GM21447 (cell line): Measurements from ENCODE around the gene EDDM13.
A peak's percentile ranks its signal among the peaks of the same experiment; 100 is the strongest.
"Not testable (repeated sequence)": the region's sequence is repeated elsewhere in the genome, so short reads cannot be mapped to it uniquely, and the experiment has no call there.

Experiments
- ATAC-seq: cut with Tn5 transposase; IDR thresholded peaks from one replicate; pipeline ENCODE4 v1.9.1; 2021; ENCODE audit not compliant: unreplicated experiment

The EDDM13 gene

GRCh38 chr19:56294549-56294948 lies 22.0 kb downstream of the EDDM13 start:
- no peak for ATAC-seq

GRCh38 chr19:56295531-56296455 lies 23.2 kb downstream of the EDDM13 start:
- no peak for ATAC-seq

DNA sequence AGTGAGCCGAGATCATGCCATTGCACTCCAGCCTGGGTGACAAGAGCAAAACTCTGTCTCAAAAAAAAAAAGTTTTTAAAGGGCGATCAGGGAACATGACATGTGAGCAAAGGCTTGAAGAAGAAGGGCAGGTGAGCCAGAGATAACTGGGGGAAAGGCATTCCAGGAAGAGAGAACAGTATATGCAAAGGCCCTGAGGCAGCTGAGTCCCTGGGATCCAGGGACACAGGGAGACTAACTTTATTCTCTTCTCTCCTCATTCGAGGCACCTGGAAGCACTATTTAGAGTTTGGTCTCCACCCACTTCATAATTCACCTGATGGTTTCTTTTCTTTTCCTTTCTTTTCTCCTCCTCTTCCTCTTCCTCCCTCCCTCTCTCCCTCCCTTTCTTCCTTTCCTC lies 24.5 kb downstream of the EDDM13 start:
- ATAC-seq: no peak

DNA sequence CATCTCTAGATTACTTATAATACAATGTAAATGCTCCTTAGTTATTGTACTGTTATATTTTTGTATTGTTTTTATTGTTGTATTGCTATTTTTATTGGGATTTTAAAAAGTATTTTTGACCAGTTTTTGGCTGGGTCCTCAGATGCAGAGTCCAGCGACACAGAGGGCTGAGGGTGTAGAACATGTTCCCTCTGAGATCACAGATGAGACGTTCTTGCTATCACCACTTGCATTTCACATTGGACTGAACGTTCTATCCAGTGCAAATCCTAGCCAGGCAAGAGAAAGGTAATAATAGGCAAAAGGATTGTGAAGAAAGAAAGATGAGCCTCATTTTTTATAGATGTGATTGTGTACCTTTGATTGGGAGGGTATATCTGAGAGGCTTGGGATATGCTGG lies 27.1 kb downstream of the EDDM13 start:
- ATAC-seq: no peak

- no peak for ATAC-seq
Observed at GRCh38 chr19:56301155-56301554, 28.6 kb downstream of the EDDM13 start.

DNA sequence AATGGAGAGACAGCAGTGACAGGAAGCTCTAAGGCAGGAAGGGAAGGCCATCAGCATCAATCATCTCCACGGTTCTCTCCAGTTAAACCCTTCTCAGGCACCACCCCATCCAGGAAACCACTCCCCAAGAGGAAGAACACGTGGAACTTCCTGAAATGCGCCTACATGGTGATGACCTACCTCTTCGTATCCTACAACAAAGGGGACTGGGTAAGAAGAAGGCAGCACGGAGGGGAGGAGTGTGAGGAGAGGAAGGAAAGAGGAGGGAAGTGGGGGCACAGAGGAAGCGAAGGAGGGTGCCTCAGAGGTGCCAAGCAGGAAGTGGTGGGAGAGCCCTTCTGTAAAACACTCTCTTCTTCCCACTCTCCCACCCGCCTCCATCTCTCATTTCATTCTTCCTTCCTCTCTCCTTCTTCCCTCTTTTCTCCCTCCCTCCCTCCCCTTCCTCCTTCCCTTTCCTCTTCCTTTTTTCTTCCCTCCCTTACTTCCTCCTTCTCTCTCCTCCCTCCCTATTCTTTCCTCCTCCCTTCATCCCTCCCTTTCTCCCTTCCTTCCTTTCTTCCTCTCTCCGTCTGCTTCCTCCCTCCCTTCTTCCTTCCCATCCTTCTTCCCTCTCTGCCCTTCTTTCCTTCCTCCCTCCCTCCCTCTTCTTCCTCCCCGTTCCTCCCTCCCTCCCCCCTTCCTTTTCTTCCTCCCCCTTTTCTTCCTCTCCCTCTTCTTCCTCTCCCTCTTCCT lies 29.5 kb downstream of the EDDM13 start:
- no peak for ATAC-seq

GRCh38 chr19:56304243-56304642 lies 31.7 kb downstream of the EDDM13 start:
- no peak for ATAC-seq

GRCh38 chr19:56306016-56306415 lies 33.5 kb downstream of the EDDM13 start:
- no peak for ATAC-seq

- not testable (repeated sequence) for ATAC-seq
Observed at GRCh38 chr19:56307062-56307461, 34.5 kb downstream of the EDDM13 start.

- no peak for ATAC-seq
Observed at GRCh38 chr19:56308792-56309191, 36.2 kb downstream of the EDDM13 start.

DNA sequence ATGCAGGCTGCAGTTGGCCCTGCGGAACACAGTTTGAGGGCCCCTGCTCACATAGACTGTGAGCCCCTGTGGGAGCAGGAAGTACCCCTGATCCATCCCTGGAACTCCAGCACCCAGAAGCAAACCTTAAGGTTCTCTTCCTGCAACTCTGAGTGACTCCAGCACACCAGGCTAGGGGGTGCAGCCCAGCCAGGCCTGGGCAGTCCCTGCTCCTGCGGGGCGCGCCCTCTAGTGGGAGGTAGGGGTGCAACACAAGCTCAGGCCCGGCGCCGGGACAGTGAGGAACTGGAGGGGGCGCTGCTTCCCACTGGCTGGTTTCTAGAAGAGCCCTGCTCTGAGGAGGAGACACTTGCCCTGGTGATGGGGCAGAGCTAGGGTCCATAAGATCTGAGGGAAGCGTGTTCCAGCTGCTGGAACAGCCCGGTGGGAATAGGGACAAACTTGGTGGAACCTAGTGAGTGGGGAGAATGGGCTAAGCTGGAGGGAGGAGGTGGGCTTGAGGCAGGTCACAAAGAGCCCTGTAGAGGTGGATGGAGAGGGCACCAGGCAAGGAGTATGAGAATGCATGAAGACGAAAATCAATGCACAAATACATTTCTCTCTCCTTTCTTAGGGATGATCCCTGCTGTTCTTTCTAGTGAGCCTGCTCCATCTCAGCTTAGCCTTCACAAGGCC lies 37.1 kb downstream of the EDDM13 start:
- ATAC-seq: no peak

DNA sequence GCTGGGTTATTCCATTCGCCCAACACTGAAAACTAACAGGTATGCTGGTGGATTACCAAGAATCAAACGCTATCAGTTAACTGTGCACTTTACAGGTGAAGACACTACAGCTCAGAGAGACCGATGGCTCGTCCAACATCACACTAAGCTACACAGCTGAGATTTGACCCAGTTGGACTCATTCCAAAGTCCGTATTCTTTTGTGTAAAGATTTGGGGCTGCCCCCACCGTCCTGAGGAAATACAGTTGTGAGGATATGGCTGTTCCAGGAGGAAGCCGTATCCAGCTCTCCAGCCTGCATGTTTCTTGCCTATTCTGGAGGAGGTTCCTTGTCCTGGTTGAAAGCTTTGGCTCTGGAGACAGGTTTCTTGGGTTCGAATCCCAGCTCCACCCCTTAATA lies 37.9 kb downstream of the EDDM13 start:
- ATAC-seq: no peak

DNA sequence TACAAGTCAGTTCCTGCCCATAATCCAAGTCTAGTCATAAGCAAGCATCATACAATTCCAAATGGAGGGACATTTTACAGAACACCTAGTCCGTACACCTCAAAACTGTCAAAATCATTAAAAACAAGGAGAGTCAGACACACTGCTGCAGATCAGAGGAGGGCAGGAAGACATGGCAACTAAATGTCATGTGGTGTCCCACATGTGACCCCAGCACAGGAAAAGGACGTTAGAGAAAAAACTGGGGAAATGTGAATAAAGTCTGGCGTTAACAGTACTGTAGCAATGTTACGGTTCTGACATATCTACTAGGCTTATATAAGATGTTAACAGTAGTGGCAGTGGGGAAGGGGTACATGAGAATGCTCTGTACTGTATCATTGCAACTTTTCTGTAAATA lies 39.8 kb downstream of the EDDM13 start:
- no peak for ATAC-seq

DNA sequence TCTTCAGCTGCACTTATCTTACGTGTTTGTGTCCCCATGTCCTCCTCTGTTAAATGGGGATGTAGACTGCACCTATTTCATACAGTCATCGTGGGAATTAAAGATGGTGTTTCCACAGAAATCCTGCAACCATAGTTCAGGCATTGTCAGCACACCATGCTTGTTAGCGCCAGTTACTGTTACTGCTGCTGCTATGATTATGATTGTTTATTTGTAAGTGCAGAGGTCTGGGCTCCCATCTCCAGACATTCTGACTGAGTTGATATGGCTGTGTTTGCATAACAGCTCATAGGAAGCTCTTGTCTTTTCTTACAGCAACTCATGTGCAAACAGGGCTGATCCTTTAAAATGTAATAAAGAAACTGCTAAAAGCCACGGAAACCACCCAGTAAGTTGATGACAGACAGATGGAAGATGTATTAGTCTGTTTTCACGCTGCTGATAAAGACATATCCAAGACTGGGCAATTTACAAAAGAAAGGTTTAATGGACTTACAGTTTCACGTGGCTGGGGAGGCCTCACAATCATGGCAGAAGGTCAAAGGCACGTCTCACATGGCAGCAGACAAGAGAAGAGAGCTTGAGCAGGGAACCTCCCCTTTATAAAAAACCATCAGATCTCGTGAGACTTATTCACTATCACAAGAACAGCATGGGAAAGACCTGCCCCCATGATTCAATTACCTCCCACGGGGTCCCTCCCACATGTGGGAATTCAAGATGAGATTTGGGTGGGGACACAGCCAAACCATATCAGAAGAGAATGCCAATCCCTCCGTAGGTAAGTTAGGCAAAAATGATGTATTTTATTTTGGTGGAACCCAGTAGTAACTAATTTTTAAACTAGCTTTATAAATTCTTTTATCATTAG lies 40.5 kb downstream of the EDDM13 start:
- ATAC-seq: no peak

DNA sequence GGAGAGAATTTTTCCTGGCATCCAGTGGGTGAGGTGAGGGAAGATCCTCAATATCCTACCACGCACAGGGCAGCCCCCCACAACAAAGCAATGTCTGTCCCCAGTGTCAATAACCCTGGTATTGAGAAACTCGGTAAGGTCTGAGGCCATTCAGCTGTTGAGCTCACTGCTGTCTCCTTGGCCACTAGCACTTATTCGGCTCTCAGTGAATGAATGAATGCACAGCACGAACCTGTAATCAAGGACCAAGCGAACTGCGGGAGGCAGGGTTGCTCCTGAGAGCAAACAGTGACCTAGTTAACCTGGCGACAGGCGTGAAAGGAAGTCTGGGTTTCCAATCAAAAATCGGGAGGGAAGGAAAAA lies 41.5 kb downstream of the EDDM13 start:
- ATAC-seq: peak; percentile 6

DNA sequence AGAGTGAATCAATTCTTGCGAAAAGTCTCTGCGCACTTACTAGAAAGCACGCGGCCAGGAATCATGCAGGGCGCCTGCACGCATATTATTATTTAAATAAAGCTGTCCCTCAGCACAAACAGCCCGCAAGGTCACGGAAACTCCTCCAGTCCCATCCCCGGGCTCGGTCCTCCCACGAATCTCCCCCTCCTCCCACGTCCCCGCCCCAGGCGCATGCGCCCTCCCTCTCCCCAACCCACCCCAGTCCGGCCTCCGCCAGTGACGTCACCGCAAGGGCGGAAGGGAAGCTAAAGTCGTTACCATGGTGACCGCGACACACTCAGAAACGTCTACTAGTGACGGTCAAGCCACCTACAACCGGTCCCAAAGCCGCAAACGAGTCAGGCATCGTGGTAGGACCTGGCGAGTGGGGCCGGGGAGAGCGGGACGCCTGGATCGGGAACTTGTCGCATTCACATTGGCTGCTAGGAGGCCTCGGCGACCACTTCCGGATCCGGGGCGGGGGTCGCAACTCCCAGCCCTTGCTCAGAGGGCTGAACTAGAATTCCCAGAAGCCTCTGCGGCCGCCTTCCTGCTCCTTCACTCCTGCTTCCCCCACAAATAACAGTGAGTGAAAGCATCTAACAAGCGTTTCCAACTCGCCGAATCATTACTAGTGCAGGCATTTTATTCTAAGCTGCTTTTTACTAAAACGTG lies 42.0 kb downstream of the EDDM13 start, which contains the start of gene ZSCAN5A:
Gene ZSCAN5A (minus strand): TSS at position 459 of the 696 bp plus-strand sequence. CDS start 89,793 bp downstream, outside the sequence.
- peak; percentile 68 for ATAC-seq

DNA sequence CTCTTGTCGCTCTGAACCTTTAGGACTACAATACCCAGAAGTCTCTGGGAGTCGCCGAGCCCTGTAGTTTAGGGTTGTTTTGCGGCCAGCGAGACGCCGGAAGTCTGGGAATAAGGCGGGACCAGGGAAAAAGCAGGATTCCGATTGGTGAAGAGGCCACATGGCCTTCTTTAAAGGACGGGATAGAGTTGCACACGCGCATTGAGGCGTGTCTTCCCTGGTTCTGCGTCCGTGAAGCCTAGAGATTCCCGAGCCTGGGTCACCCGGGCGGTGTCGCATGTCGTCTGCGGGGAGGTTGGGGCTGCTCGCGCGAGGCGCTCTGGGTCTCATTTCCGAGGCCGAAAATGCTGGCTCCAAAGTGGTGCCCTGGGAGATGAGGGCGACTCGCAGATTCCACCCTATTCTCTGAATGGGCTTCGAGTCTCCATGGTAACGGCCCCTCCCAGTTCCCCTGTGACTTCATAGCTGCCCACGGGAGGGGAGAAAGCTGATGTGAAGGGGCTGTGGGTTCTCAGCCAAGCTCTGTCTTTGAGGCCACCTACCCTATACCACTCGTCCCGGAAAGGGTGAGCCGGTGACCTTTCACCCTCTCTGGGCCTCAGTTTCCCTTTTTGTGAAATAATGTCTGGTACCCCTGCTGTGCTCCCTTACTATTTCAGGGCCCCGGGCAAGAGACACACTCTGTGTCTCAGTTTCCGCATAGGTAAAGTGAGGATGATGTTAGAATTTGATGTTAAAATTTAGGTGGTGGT lies 42.7 kb downstream of the EDDM13 start:
- peak; percentile 71 for ATAC-seq

DNA sequence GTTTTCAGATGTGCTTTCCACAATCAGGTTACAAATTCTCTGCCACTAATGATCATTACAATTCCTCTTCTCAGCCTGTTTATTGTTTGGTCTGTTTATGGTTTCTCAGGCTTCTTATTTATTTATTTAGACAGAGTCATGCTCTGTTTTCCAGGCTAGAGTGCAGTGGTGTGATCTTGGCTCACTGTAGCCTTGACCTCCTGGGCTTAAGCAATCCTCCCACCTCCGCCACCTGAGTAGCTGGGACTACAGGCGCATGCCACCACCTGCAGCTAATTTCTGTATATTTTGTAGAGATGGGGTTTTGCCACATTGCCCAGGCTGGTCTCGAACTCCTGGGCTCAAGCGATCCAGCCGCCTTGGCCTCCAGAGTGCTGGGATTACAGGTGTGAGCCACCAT lies 44.2 kb downstream of the EDDM13 start:
- no peak for ATAC-seq

GRCh38 chr19:56317749-56318148 lies 45.2 kb downstream of the EDDM13 start:
- ATAC-seq: no peak
